Transverse colon (tissue), 4 donors: ENCODE measurements around the gene CLEC18A. TPM values are rescaled to one million over a fixed set of nuclear protein-coding genes. Genes with fewer than 3 reads are reported as not detected.
"Not testable (repeated sequence)": the region's sequence is repeated elsewhere in the genome, so short reads cannot be mapped to it uniquely, and the experiment has no call there.

Source experiments
- DNase-seq: peaks from one replicate; pipeline ENCODE4 v3.0.0-alpha.2; 2019
- H3K27ac ChIP-seq, 4 donors: fragments of 200-600 bp; sonication (generic); 2 replicates each; pipeline ENCODE4 v1.5.1; 2016 to 2018; ENCODE audit warnings: inconsistent platforms in 4 of 4
- H3K27me3 ChIP-seq: fragments of 200-600 bp; sonication (generic); 2 replicates; pipeline ENCODE4 v1.5.1; 2017; ENCODE audit warnings: inconsistent platforms
- H3K36me3 ChIP-seq, 4 donors: fragments of 200-600 bp; sonication (generic); 2 replicates each; pipeline ENCODE4 v1.5.1; 2017 to 2019; ENCODE audit warnings: inconsistent platforms in 4 of 4
- H3K4me1 ChIP-seq, 4 donors: fragments of 200-600 bp; sonication (generic); 2 replicates each; pipeline ENCODE4 v1.5.1; 2017 to 2020; ENCODE audit warnings: inconsistent platforms in 4 of 4
- H3K4me3 ChIP-seq, 4 donors: fragments of 200-600 bp; sonication (generic); 1 replicate in 1 of 4; 2 replicates in 3 of 4; pipeline versions ENCODE4 v1.5.1 to v1.6.1; 2017 to 2019; ENCODE audit warnings: inconsistent platforms in 4 of 4
- H3K9me3 ChIP-seq, 2 donors: fragments of 200-600 bp; sonication (generic); 2 replicates each; pipeline ENCODE4 v1.5.1; 2017 to 2019; ENCODE audit warnings: inconsistent platforms in 2 of 2
- EP300 ChIP-seq: sonication (generic); formaldehyde crosslinking; IDR thresholded peaks from one replicate; pipeline ENCODE4 v1.6.1; 2017; ENCODE audit warnings: antibody characterized with exemption, low read depth
- POLR2A ChIP-seq: fragments of 450-650 bp; IDR thresholded peaks from one replicate; pipeline ENCODE4 v1.6.1; 2016; ENCODE audit warnings: antibody characterized with exemption, mild to moderate bottlenecking, moderate library complexity
- POLR2AphosphoS5 ChIP-seq, 3 donors: sonication (generic); formaldehyde crosslinking; IDR thresholded peaks; one replicate each; pipeline ENCODE4 v1.6.1; 2016; ENCODE audit warnings: antibody characterized with exemption in 3 of 3
- WGBS, 2 donors: methylation state at CpG; one replicate each; pipeline ENCODE4 v1.1.5; 2018; ENCODE audit warnings: low coverage in 1 of 2; 5-methylcytosine and 5-hydroxymethylcytosine counted together
- in situ Hi-C, 4 donors: fragments of 200-750 bp; cut with MboI; loops; one replicate each; pipeline versions ENCODE4 v1.15.0 to v1.15.1; 2017; ENCODE audit warnings: low sequenced_read_pairs in 3 of 4, low pct_ligation_motif_present in 1 of 4, low pct_unique_long_range_greater_than_20kb in 1 of 4
- intact Hi-C: fragments of 100-400 bp; cut with DNase I; formaldehyde crosslinking; loops from one replicate; pipeline ENCODE4 v1.15.1; 2023; ENCODE audit warnings: low total_unique reads
- total RNA-seq, 4 donors: library from RNA; depleted of rRNA; stranded (reverse); fragments of >200 nt; gene quantifications; one replicate each; pipeline ENCODE4 v1.1.0, GENCODE V29; 2016
- TF ChIP-seq, protein P1 (sequence below), 5 experiments: fragments of 200-600 bp in 3 of 5; fragments of 450-650 bp in 2 of 5; sonication (generic) in 3 of 5; IDR thresholded peaks; 1 replicate in 2 of 5; 2 replicates in 3 of 5; pipeline ENCODE4 v1.5.1; 2016 to 2017; ENCODE audit warnings: antibody characterized with exemption in 5 of 5, inconsistent platforms in 3 of 5, mild to moderate bottlenecking in 2 of 5, moderate library complexity in 1 of 5

The CLEC18A gene
- total RNA-seq, 4 donors from 2014 or later, result 0.40 to 7.8 (median 3.2) TPM

DNA sequence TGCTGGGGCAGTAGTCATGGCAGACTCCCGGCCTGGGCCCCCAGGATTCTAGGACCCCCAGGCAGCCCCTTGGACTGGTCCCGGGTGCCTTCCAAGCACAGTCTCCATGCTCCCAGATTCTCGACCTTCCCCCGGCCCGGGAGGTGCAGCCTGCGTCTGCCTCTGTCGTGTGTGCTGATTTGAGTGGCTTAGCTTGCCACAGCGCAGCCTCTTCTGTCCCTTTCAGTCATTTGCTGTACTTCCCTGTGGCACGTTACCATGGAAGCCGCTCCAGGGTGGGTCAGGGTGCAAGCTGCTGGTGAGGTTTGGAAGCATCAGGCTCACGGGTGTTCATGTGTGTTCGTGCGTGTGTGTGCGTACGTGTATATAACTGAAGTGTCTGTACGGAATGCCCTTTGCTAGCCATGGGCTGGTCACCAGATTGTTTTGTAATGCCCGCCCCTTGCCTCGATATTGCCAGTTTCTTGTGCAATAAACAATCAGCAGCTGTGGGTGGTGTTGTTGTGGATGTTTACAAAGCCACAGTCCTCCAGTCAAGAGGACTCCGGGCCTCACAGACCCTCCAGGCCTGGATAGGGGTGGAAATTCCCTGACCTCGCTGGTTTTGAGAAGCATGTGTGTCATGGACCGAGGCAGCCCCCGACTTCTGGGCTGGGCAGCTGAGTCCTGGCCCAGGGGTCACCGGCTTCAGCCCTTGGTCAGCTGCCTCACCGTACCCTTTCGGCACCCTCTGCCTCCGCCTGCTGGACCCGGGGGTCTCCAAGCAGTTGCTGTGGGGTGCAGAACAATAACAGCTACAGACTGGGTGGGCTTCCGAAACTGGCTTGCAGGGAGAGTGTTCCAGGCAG, 9.7 kb upstream of the CLEC18A start:
- no peaks in the 10 kb centered on the region for H3K27me3 ChIP-seq
- TF ChIP-seq POLR2A (no peak), POLR2AphosphoS5 (IDR thresholded peaks at IDR 0.05) (no peak), EP300 (no peak)
- TF ChIP-seq, protein P1, sequence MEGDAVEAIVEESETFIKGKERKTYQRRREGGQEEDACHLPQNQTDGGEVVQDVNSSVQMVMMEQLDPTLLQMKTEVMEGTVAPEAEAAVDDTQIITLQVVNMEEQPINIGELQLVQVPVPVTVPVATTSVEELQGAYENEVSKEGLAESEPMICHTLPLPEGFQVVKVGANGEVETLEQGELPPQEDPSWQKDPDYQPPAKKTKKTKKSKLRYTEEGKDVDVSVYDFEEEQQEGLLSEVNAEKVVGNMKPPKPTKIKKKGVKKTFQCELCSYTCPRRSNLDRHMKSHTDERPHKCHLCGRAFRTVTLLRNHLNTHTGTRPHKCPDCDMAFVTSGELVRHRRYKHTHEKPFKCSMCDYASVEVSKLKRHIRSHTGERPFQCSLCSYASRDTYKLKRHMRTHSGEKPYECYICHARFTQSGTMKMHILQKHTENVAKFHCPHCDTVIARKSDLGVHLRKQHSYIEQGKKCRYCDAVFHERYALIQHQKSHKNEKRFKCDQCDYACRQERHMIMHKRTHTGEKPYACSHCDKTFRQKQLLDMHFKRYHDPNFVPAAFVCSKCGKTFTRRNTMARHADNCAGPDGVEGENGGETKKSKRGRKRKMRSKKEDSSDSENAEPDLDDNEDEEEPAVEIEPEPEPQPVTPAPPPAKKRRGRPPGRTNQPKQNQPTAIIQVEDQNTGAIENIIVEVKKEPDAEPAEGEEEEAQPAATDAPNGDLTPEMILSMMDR (IDR thresholded peaks at IDR 0.05), result no peak
- 92% methylated on average over 28 of the region's 28 CpGs; no CpG with 5 or more reads in 1 of the 2 donors for WGBS, 2 donors
- intact Hi-C loops, result no loop called here
- peak overlapping the region in 1 of 4 donors; percentile 11 for H3K27ac ChIP-seq
- in situ Hi-C loops, result no loop called here
- H3K9me3 ChIP-seq, result no peaks in the 10 kb centered on the region
- peaks cover 0 to 32% (median 5%) of the 10 kb centered on the region in 4 donors for H3K36me3 ChIP-seq
- H3K4me3 ChIP-seq, result no peak overlapping the region
- no peaks in the 10 kb centered on the region for H3K4me1 ChIP-seq
- DNase-seq, result no peak

DNA sequence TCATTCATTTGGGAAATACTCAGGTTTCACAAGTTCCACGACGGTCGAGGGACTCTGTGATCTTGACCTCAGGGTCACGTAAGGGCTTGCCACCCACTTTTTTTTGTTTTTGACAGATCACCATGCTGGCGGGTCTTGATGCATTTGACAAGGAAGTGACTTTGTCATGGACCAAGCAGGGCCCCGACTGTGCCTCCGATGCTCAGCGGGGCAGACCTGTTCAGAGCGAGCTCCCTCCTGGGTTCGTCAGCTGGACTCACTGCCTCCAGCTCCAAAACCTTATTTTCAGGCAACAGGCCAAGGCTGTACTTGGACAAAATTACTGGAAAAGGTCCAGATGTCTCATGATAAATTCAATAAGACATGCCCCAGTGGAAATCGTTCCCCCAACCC, 9.0 kb upstream of the CLEC18A start:
- H3K36me3 ChIP-seq, result peaks cover 0 to 26% (median 2%) of the 10 kb centered on the region in 4 donors
- no peaks in the 10 kb centered on the region for H3K27me3 ChIP-seq
- no peak overlapping the region for H3K4me3 ChIP-seq
- H3K9me3 ChIP-seq, result no peaks in the 10 kb centered on the region
- no peaks in the 10 kb centered on the region for H3K4me1 ChIP-seq
- no peak for DNase-seq
- in situ Hi-C loops, result no loop called here
- intact Hi-C loops, result no loop called here
- 86% methylated on average over 9 of the region's 11 CpGs; no CpG with 5 or more reads in 1 of the 2 donors for WGBS, 2 donors
- no peak for TF ChIP-seq POLR2AphosphoS5 (IDR thresholded peaks at IDR 0.05)
- TF ChIP-seq EP300, result no peak
- no peak for TF ChIP-seq POLR2A
- TF ChIP-seq, protein P1 (IDR thresholded peaks at IDR 0.05), result no peak
- peak overlapping the region in 1 of 4 donors; percentile 11 for H3K27ac ChIP-seq

DNA sequence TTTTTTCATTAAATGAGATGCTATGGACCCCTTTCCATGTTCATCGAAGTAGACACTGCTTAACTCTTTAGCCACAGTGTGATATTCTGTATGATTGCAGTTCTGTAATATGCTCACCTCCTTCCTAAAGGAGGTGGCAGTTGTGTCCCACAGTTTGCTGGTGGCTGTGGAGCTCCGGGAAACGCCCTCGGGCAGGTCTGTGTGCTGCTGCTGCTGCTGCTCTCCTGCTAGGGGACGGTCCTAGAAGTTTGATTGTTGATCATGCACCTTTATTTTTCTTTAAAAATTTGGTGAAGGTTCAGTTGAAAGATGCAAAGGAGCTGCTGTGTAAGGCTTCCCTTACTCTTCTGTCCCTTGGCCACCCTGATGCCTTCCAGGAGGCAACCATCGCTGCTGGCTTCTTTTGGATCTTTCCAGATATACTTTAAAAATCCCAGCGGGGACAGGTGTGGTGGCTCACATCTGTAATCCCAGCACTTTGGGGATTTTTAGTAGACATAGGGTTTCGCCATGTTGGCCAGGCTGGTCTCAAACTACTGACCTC, 8.4 kb upstream of the CLEC18A start:
- Histone ChIP-seq H3K9me3 (no peaks in the 10 kb centered on the region), H3K27me3 (no peaks in the 10 kb centered on the region), H3K4me3 (no peak overlapping the region), H3K36me3 (peaks cover 0 to 20% (median under 1%) of the 10 kb centered on the region in 4 donors), H3K27ac (no peak overlapping the region), H3K4me1 (no peaks in the 10 kb centered on the region)
- WGBS, 2 donors, result 95% methylated on average over 8 of the region's 8 CpGs; no CpG with 5 or more reads in 1 of the 2 donors
- in situ Hi-C loops, result no loop called here
- TF ChIP-seq, protein P1 (IDR thresholded peaks at IDR 0.05), result no peak
- TF ChIP-seq POLR2A, result no peak
- TF ChIP-seq POLR2AphosphoS5 (IDR thresholded peaks at IDR 0.05), result no peak
- TF ChIP-seq EP300, result no peak
- intact Hi-C loops, result no loop called here
- no peak for DNase-seq

DNA sequence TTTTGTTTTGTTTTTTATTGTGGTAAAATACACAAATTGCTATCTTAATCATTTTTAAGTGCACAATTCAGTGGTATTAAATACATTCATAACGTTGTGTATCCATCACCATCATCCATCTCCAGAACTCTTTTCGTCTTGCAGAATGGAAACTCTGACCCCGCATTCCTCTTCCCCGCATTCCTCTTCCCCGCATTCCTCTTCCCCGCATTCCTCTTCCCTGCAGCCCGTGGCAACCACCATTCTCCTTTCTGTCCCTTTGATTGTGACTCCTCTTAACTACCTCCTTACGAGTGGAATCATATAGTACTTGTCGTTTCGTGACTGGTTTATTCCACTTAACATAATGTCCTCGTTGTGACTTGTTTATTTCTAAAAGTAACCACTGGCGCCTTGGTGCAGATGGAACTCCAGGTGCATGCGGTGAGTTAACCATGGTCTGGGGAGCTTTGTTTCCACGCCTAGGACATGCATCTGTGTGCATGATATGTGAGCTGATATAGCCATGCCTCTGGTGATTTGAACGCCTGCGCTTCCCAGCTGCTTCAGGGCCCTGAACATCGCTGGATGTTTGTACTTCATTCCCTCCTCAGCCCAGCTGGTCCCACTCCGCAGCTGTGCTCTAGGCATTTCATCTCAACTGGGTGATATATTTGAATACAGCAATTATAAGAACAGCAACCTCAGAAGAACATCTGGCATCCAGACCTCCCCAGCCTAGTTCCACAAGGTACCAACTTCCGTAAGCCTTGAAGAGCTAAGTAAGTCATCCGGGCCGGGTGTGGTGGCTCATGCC, 7.7 kb upstream of the CLEC18A start:
- DNase-seq, H3K27me3 ChIP-seq, H3K27ac ChIP-seq, in situ Hi-C loops, H3K4me3 ChIP-seq, H3K4me1 ChIP-seq, intact Hi-C loops, H3K9me3 ChIP-seq: not testable (repeated sequence)
- 78 to 80% methylated on average over 7 to 18 of the region's 21 CpGs for WGBS, 2 donors
- peaks cover 0 to 13% (median 0%) of the 10 kb centered on the region in 4 donors for H3K36me3 ChIP-seq

DNA sequence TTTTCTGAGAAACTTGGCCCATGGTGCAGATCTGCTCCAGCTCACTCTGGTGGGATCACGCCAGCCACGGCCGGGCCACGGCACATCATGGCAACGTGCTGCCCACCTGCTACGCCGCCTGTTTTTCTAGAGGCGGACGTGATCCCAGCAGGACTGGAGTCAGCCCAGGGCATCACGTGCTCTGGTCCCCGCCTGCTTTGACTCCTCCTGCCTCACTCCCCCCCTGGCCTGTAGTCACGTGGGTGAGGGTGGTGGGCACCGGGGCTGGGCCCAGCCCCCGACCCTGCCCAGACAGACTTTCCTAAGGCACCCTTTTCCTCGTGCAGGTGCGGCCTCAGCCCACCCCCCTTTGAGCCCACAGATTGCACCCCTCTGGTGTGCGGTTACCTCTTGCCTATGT, 723 bp upstream of the CLEC18A start:
- H3K4me1 ChIP-seq, H3K27me3 ChIP-seq, H3K9me3 ChIP-seq, H3K36me3 ChIP-seq, in situ Hi-C loops, H3K4me3 ChIP-seq, H3K27ac ChIP-seq, DNase-seq, intact Hi-C loops: not testable (repeated sequence)
- no CpG with 5 or more reads among the region's 17 CpGs for WGBS, 2 donors

DNA sequence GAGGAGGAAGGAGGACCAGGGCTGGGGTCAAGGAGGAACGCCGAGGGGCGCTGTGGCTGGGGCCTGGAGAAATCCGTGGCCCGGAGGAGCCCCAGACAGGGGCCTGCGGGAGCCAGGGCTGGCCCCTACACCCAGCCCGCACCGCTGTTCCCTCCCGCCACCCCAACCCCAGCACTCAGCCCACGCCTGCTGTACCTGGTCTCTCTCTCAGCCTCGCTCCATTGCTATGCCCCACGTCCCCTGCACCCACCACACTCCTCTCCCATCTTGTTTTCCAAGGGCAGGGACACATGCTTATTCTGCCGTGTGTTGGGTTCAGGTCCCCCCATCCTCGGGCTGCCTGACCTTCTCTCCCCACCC, 518 bp downstream of the CLEC18A start:
- H3K36me3 ChIP-seq, intact Hi-C loops, H3K9me3 ChIP-seq, H3K27me3 ChIP-seq, DNase-seq, H3K4me1 ChIP-seq, H3K27ac ChIP-seq, in situ Hi-C loops, H3K4me3 ChIP-seq: not testable (repeated sequence)
- WGBS, 2 donors, result no CpG with 5 or more reads among the region's 14 CpGs

DNA sequence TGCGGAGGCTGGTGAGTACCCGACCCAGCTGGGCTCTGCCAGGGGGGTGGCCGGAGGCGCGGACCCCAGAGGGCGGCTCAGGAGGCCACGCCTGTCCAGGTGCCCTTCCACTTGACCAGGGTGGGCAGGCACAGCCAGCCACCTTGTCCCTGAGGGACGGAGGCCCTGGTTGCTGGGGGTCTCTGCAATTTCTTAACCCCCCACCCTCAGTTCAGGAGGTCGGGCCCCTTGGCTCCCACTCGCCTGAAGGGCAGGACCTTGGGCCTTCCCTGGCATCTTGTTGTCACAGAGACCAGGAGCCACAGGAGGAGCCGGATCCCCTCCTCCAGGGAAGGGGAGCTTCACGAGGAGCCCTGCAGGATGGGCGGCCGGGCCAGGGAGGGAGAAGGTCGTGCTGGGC, 982 bp downstream of the CLEC18A start:
- intact Hi-C loops, H3K27me3 ChIP-seq, DNase-seq, H3K36me3 ChIP-seq, H3K27ac ChIP-seq, in situ Hi-C loops, H3K4me1 ChIP-seq, H3K9me3 ChIP-seq, H3K4me3 ChIP-seq: not testable (repeated sequence)
- no CpG with 5 or more reads among the region's 15 CpGs for WGBS, 2 donors
